DOHH2 (cell line): ENCODE results near the gene NUDT3.

Experiments used
- H3F3A ChIP-seq: fragments of 200-600 bp; sonication (generic), shearing (Covaris generic); 2 replicates; pipeline ENCODE4 v1.6.0; 2016; ENCODE audit warnings: antibody characterized with exemption, mild to moderate bottlenecking; ENCODE audit not compliant: control insufficient read depth, insufficient read depth
- H3K27ac ChIP-seq: fragments of 200-600 bp; sonication (generic); 2 replicates; pipeline ENCODE4 v1.5.1; 2014; ENCODE audit warnings: low read depth, mild to moderate bottlenecking, low read length, moderate library complexity
- H3K27me3 ChIP-seq: fragments of 200-600 bp; sonication (generic); 2 replicates; pipeline ENCODE4 v1.6.1; 2014; ENCODE audit warnings: mild to moderate bottlenecking, low read length, mixed read lengths; ENCODE audit not compliant: control insufficient read depth
- H3K36me3 ChIP-seq: fragments of 200-600 bp; sonication (generic); 2 replicates; pipeline ENCODE4 v1.6.1; 2014; ENCODE audit warnings: mild to moderate bottlenecking, low read length, moderate library complexity, mixed read lengths; ENCODE audit not compliant: control insufficient read depth
- H3K4me1 ChIP-seq: fragments of 200-600 bp; sonication (generic); 2 replicates; pipeline ENCODE4 v1.6.1; 2014; ENCODE audit warnings: mild to moderate bottlenecking, low read length, mixed read lengths; ENCODE audit not compliant: control insufficient read depth
- H3K4me2 ChIP-seq: fragments of 200-600 bp; sonication (generic); 2 replicates; pipeline ENCODE4 v1.6.0; 2014; ENCODE audit warnings: mild to moderate bottlenecking, low read length, moderate library complexity
- H3K4me3 ChIP-seq: fragments of 200-600 bp; sonication (generic); 2 replicates; pipeline ENCODE4 v1.5.1; 2014; ENCODE audit warnings: mild to moderate bottlenecking, low read length, mixed read lengths
- H3K79me2 ChIP-seq: fragments of 200-600 bp; sonication (generic); 2 replicates; pipeline ENCODE4 v1.6.1; 2014; ENCODE audit warnings: mild to moderate bottlenecking, low read length, mixed read lengths; ENCODE audit not compliant: control insufficient read depth
- H3K9me2 ChIP-seq: fragments of 200-600 bp; sonication (generic); replicated peaks from 2 replicates; pipeline ENCODE4 v1.6.1; 2014; ENCODE audit warnings: mild to moderate bottlenecking, low read length, mixed read lengths; ENCODE audit not compliant: control insufficient read depth
- H3K9me3 ChIP-seq: fragments of 200-600 bp; sonication (generic); 2 replicates; pipeline ENCODE4 v1.6.1; 2014; ENCODE audit warnings: antibody characterized with exemption, low read length, mixed read lengths; ENCODE audit not compliant: control insufficient read depth, insufficient read depth
- H4K20me1 ChIP-seq: fragments of 200-600 bp; sonication (generic); 2 replicates; pipeline ENCODE4 v1.6.0; 2014; ENCODE audit warnings: low read depth, mild to moderate bottlenecking, antibody characterized with exemption, low read length, moderate library complexity; ENCODE audit not compliant: control insufficient read depth, insufficient read depth
- CTCF ChIP-seq: fragments of 200-600 bp; sonication (generic); IDR thresholded peaks from one replicate; pipeline ENCODE4 v1.5.1; 2014; ENCODE audit warnings: antibody characterized with exemption, mild to moderate bottlenecking, low read depth, low read length; ENCODE audit not compliant: poor library complexity, severe bottlenecking
- EZH2phosphoT487 ChIP-seq: fragments of 200-600 bp; sonication (generic); IDR thresholded peaks from 2 replicates; pipeline ENCODE4 v1.6.1; 2017; ENCODE audit warnings: borderline replicate concordance, mild to moderate bottlenecking, antibody characterized with exemption, low read length, moderate library complexity, mixed read lengths

NUDT3 gene

GRCh38 chr6:34243901-34244884 lies 148.3 kb downstream of the NUDT3 start:
- Histone ChIP-seq H3K27ac (no peak overlapping the region), H3K9me2 (no peaks in the 10 kb centered on the region), H3K4me2 (peak overlapping the region; percentile 20; the same call in 1 of the 2 replicates), H3K9me3 (no peaks in the 10 kb centered on the region), H3K4me3 (no peak overlapping the region), H3K36me3 (peaks cover 73% of the 10 kb centered on the region), H3K4me1 (peaks cover 57% of the 10 kb centered on the region), H3K79me2 (peaks cover 38% of the 10 kb centered on the region), H4K20me1 (peaks cover 35% of the 10 kb centered on the region), H3K27me3 (no peaks in the 10 kb centered on the region), H3F3A (peaks cover 81% of the 10 kb centered on the region)
- TF ChIP-seq EZH2phosphoT487 (no peak), CTCF (peak; percentile 63)

GRCh38 chr6:34243131-34243771 lies 149.2 kb downstream of the NUDT3 start:
- Histone ChIP-seq H3F3A (peaks cover 84% of the 10 kb centered on the region), H4K20me1 (peaks cover 40% of the 10 kb centered on the region), H3K27me3 (no peaks in the 10 kb centered on the region), H3K79me2 (peaks cover 43% of the 10 kb centered on the region), H3K9me2 (no peaks in the 10 kb centered on the region), H3K4me3 (no peak overlapping the region), H3K9me3 (no peaks in the 10 kb centered on the region), H3K36me3 (peaks cover 79% of the 10 kb centered on the region), H3K27ac (no peak overlapping the region), H3K4me1 (peaks cover 61% of the 10 kb centered on the region), H3K4me2 (peak overlapping the region; percentile 20; the same call in 1 of the 2 replicates)
- TF ChIP-seq EZH2phosphoT487 (no peak), CTCF (no peak)

DNA sequence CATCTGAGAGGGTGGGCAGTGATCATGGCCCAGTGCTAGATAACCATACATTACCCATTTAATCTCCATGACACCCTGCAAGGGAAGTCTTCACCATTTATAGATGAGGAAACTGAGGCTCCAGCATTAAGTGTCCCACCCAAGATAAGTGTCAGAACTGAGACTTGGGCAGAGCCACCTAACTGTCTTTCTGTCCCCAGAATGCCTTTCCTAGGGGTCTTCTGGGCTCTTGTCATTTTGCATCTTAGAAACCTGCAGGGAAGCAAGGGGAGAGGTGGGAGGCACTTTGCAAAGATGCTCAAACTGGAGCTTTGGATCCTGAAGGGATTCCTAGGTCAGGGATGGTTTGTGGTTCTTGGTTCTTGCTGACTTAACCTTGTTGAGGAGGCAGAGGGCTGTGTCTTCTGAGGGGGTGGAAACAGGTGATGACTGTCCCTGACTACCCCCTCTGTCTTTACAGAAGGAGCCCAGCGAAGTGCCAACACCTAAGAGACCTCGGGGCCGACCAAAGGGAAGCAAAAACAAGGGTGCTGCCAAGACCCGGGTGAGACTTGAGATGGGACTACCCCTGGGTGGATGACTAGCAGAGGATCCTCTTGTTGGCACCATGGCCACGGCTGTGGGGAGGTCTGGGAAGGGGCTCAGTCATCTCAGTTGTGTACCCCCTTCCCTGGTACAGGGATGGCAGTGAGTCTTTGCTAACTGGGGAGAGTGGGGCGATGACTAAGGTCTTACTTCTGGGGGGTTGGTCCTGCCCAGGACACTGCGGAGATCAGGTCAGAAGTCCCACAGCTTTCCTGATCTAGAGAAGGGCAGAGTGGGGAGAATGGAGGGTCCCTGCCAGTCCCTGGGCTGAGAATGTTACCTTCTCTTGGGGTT lies 150.0 kb downstream of the NUDT3 start:
- Histone ChIP-seq H4K20me1 (peaks cover 40% of the 10 kb centered on the region), H3K4me1 (peaks cover 54% of the 10 kb centered on the region), H3K79me2 (peaks cover 50% of the 10 kb centered on the region), H3K9me2 (no peaks in the 10 kb centered on the region), H3K36me3 (peaks cover 87% of the 10 kb centered on the region), H3K9me3 (no peaks in the 10 kb centered on the region), H3F3A (peaks cover 79% of the 10 kb centered on the region), H3K4me3 (no peak overlapping the region), H3K27ac (no peak overlapping the region), H3K27me3 (no peaks in the 10 kb centered on the region), H3K4me2 (no peak overlapping the region)
- no peak for TF ChIP-seq EZH2phosphoT487
- no peak for TF ChIP-seq CTCF
